Measurements from ENCODE around the gene PRTG. TPM values are rescaled to one million over a fixed set of nuclear protein-coding genes. Genes with fewer than 3 reads are reported as not detected.
A peak's percentile ranks its signal among the peaks of the same experiment; 100 is the strongest.
"Not testable (repeated sequence)": the region's sequence is repeated elsewhere in the genome, so short reads cannot be mapped to it uniquely, and the experiment has no call there.

Gene PRTG, protein sequence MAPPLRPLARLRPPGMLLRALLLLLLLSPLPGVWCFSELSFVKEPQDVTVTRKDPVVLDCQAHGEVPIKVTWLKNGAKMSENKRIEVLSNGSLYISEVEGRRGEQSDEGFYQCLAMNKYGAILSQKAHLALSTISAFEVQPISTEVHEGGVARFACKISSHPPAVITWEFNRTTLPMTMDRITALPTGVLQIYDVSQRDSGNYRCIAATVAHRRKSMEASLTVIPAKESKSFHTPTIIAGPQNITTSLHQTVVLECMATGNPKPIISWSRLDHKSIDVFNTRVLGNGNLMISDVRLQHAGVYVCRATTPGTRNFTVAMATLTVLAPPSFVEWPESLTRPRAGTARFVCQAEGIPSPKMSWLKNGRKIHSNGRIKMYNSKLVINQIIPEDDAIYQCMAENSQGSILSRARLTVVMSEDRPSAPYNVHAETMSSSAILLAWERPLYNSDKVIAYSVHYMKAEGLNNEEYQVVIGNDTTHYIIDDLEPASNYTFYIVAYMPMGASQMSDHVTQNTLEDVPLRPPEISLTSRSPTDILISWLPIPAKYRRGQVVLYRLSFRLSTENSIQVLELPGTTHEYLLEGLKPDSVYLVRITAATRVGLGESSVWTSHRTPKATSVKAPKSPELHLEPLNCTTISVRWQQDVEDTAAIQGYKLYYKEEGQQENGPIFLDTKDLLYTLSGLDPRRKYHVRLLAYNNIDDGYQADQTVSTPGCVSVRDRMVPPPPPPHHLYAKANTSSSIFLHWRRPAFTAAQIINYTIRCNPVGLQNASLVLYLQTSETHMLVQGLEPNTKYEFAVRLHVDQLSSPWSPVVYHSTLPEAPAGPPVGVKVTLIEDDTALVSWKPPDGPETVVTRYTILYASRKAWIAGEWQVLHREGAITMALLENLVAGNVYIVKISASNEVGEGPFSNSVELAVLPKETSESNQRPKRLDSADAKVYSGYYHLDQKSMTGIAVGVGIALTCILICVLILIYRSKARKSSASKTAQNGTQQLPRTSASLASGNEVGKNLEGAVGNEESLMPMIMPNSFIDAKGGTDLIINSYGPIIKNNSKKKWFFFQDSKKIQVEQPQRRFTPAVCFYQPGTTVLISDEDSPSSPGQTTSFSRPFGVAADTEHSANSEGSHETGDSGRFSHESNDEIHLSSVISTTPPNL
- total RNA-seq (2014; rRNA removed; shearing (Covaris generic); ENCODE audit: low replicate concordance) = 6.4 and 29.2 TPM in 2 replicates

DNA sequence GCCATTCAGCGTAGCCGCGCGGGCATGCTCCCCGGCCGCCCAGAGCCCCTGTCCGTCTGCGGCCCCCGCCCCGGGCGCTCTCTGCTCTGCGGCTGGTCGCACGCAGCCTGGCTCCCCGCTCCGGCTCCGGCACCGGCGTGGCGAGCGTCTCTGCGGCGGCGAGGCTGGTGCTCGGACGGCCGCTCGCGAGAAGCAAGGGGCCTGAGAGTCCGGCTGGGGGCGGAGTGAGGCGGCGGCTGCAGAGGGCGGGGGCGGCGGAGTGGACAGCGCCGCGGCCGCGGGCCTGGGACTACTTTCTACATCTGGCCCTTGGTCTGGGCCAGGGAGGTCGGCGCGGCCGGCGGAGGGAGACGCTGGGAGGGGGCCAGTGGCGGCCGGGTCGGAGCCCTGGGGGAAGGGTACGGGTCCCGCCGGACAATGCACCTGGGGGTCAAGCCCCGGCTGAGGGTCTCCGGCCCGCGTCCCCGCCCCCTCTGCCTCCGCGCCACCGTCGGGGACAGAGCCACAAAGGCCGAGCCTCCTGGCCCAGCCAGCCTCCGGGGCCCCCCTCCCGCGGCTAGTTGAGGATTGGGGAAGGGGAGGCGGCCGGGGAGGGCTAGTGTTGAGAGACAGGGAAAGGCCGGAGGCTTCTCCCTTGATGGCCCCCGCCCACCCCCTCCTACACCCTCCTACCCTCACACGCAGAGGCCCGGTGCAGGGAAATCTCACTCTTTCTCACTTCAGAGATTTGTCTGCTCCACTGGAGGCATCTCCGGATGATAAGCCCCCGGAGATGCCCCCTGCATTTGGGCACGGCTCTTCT, at the start of gene PRTG:
TSS of gene PRTG (minus strand) at position 226 of the 802 bp plus-strand sequence. CDS start at position 5, 221 bp downstream.
- peak; percentile 74 for DNase-seq (ENCODE audit: low read depth)
- in situ Hi-C loops (cut with HindIII; ENCODE audit: low pct_unique_long_range_greater_than_20kb, low sequenced_read_pairs) = no loop called here

DNA sequence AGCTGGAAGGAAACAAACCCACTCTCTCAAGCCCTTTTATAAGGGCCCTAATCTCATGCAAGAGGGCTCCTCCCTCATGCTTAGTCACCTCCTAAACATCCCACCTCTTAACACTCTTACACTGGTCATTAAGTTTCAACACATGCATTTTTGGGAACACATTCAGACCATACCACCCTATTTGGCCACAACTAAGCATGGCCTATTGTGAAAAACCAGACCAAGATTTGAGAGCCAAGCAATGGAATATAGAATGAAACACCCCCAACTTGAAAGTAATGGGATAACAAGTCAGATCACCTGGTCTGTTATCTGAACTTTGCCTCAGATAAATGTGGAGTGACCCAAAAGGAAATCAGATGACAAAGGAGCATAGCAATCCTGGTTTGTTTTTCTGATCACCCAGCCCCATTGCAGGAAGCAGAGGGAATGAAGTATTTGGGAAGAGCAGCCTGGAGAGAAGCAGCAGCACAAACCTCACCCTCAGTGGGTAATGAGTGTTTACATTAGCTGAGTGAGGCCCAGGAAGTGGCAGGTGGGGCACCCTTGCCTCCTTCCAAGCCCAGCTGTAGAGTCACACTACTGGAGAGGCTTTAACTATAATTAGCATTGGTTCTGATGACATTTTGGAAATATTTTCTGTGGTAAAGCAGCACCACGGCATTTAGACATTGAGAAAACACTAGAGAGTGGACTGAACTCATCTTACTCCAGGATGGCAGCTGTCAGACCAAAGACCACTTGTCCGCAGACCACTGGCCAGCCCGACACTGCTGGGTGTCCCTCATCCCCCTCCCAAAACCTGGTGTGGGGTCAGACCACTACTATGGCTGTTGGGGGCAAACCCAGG, 48.8 kb upstream of the PRTG start:
- in situ Hi-C loops (cut with HindIII; ENCODE audit: low pct_unique_long_range_greater_than_20kb, low sequenced_read_pairs) = no loop called here
- peak; percentile 44 for DNase-seq (ENCODE audit: low read depth)

DNA sequence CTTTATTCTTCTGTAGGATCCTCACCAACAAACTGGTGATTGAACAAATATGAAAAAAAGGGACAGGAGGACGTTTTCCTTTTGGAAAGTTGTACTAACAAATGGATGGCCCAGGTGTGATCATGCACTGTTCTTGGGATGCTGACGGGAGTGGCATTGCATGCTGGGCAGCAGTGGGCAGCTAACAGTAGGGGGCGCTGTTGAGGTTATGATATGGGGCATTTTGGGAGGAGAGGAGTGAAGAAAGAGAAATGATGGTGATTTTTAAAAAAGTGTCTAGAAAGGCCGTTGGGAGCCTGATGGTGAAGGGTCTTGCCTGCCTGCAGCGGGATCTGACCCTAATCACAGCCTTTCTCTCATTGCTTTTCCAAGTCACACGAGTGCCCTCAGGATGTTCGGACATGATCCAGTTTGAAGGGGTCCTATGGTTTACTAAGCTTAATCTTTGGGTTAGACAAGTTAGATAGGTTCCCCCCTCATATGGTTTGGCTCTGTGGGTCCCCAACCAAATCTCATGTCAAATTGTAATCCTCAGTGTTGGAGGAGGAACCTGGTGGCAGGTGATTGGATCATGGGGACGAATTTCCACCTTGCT, 46.2 kb upstream of the PRTG start:
- DNase-seq (ENCODE audit: low read depth) = no peak
- in situ Hi-C loops (cut with HindIII; ENCODE audit: low pct_unique_long_range_greater_than_20kb, low sequenced_read_pairs) = no loop called here

DNA sequence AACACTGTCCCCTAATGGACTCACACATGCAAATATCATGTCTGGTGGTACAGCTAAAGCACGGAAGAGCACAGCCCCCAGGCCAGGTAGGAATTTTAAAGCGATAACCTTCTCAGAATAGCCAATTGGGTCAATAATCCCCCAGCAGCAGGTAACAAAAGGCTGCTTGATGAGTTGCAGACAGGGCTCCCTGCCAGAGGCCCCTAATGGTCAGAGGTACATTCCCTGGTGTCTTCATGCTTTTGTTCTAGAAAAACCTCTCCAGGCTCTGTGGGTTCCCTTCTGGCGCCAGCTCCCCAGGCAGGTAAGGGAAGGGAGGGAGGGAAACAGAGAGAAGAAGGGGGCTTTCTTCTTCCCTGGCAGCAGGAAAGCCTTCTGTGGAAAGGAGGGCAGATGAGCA, 43.4 kb upstream of the PRTG start:
- DNase-seq (ENCODE audit: low read depth) = no peak

DNA sequence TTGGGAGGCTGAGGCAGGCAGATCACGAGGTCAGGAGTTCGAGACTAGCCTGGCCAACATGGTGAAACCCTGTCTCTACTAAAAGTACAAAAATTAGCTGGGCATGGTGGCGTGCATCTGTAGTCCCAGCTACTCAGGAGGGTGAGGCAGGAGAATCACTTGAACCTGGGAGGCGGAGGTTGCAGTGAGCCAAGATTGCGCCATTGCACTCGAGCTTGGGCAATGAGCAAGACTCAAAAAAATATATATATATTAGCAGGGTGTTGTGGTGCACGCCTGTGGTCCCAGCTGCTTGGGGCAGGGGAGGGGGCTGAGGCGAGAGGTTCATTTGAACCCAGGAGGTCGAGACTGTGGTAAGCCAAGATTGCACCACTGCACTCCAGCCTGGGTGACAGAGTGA, 42.6 kb upstream of the PRTG start:
- DNase-seq (ENCODE audit: low read depth); in situ Hi-C loops (cut with HindIII; ENCODE audit: low pct_unique_long_range_greater_than_20kb, low sequenced_read_pairs): not testable (repeated sequence)

More for the DNA sequence above, 43.4 kb upstream of the PRTG start:
- in situ Hi-C loops (cut with HindIII; ENCODE audit: low pct_unique_long_range_greater_than_20kb, low sequenced_read_pairs) = no loop called here

DNA sequence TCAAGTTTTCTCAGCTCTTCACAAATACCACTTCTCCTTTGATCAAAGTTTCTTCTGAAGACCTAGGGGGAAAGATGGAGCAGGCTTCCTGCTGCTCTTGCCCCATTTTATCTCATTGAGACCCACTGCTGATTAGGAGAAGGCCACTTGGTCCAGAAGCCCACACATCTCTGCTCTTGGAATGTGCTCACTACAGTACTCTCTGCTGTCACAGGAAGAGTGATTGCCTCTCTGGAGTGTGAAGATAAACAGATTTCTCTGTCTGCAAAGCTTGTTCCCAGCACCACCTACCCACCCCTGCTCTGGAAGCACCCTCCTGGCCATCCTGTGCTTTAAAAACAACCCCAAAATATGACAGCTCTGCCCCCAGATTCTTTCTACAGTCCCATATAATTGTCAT, 41.3 kb upstream of the PRTG start:
- DNase-seq (ENCODE audit: low read depth) = no peak
- in situ Hi-C loops (cut with HindIII; ENCODE audit: low pct_unique_long_range_greater_than_20kb, low sequenced_read_pairs) = no loop called here

DNA sequence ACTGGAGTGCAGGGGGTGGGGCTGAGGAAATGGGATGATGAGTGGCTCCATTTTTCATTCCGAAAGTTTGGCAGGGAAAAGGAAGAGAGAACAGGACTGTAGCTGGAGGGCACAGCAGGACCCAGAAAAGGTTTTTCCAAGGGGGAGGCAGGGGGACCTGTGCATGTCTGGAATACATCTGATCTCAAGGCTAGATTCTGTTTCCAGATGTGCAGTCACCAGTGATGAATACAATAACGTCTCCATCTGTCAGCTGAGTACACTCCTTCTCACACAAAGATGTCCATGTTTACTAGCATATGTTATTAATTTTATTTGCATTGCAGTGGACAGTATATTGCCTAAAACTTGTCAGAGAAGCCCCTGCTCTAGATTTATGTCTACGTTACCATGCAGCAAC, 39.9 kb upstream of the PRTG start:
- in situ Hi-C loops (cut with HindIII; ENCODE audit: low pct_unique_long_range_greater_than_20kb, low sequenced_read_pairs) = no loop called here
- DNase-seq (ENCODE audit: low read depth) = no peak

DNA sequence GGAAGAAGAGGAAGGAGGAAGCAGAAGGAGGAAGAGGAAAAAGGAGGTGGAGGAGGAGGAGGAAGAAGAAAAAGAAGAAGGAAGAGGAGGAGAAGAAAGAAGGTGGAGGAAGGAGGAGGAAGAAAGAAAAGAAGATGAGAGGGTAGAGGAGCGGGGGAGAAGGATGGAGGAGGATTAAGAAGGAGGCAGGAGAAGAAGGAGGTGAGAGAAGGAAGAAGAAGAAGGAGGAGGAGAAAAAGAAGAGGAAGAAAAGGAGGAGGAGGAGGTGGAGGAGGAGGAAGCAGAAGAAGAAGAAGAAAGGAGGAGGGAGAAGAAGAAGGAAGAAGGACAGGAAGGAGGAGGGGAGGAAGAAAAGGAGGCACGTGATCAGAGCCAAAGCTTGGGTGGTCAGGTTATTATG, 37.3 kb upstream of the PRTG start:
- in situ Hi-C loops (cut with HindIII; ENCODE audit: low pct_unique_long_range_greater_than_20kb, low sequenced_read_pairs) = no loop called here
- no peak for DNase-seq (ENCODE audit: low read depth)

DNA sequence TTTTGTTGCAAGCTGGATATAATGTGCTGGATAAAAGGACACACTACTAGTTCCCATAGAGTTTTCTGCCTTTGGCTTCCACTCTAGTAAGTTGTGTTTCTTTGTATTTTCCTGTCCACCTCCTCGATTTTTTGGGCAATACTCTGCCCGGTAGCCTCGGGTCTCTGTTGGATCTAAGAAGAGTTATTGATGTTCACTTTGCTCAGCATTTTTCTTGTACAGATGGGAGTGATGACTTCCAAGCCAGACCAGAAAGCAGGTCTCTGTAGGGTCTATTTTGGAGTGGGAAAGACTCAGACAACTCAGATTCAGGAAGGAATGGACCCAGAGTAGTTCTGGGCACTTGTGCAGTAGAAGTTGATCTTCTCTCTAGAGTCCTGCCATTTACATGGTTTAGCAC, 36.0 kb upstream of the PRTG start:
- DNase-seq (ENCODE audit: low read depth) = no peak
- in situ Hi-C loops (cut with HindIII; ENCODE audit: low pct_unique_long_range_greater_than_20kb, low sequenced_read_pairs) = no loop called here

DNA sequence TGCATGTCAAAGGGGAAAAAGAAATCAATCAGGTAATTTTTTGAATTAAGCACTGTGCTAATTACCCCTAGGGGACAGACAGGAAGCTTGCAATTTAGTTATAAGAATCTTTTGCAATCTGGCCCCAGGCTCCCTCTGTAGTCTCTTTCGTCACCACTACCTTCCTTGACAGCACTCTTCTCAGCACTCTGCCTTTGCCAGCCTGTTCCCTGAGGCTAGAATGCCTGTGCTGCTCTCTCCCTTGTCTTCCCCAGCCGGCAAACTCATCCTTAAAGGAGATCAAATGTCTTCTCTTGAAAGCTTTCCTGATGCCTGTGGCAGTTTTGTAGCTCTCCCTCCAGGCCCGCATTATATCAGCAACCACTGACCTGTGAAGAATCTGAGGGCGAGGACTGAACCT, 32.4 kb upstream of the PRTG start:
- in situ Hi-C loops (cut with HindIII; ENCODE audit: low pct_unique_long_range_greater_than_20kb, low sequenced_read_pairs) = no loop called here

DNA sequence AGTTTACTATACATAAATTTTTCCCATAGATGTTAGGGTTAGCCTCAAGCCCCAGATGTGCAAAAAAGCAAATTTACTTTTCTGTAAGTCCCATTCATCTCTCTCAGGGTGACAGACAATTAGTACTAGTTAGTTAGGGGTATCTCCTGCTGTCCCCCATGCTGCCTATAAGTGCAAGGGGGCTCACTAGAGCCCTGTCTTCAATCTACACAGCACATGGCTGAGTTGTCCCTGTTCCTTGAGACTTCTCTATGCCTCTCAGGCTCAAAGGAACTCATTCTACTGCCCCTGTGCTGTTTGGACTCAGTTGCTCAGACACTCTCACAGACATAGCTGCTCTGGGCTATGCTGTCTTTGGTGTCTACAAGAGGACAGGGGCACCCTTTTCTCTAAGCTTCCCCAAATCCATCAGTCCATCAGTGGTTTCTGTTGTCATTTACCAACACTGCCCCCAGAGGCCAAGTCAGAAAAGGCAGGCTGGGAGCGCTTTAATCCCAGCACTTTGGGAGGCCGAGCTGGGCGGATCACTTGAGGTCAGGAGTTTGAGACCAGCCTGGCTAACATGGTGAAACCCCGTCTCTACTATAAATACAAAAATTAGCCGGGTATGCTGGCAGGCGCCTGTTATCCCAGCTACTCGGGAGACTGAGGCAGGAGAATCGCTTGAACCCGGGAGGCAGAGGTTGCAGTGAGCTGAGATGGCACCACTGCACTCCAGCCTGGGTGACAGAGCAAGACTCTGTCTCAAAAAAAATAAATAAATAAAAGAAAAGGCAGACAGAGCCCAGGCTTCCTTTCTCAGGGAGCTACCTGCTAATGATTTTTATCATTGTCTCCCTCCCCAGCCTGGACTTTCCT, 31.4 kb upstream of the PRTG start:
- in situ Hi-C loops (cut with HindIII; ENCODE audit: low pct_unique_long_range_greater_than_20kb, low sequenced_read_pairs) = no loop called here
- no peak for DNase-seq (ENCODE audit: low read depth)

More for the DNA sequence above, 32.4 kb upstream of the PRTG start:
- no peak for DNase-seq (ENCODE audit: low read depth)

DNA sequence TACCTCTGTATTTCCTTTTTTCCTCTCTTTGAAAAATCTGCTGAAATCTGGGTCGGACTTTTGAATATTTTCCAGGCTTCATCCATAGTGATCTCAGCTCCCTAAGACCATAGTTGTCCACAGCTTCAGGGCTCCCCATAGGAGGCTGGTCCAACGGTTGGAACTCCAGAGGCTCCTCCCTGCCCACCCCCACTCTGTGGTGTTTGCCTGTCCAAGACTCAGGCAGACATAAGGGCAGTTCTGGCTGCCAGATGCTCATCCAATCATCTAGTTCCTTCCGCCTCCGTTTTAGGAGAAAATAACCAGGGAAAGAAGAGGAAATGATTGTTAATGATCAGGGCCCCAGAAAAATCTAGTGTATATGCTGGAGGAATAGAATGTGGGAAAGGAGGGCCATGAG, 27.9 kb upstream of the PRTG start:
- DNase-seq (ENCODE audit: low read depth) = no peak
- in situ Hi-C loops (cut with HindIII; ENCODE audit: low pct_unique_long_range_greater_than_20kb, low sequenced_read_pairs) = no loop called here

DNA sequence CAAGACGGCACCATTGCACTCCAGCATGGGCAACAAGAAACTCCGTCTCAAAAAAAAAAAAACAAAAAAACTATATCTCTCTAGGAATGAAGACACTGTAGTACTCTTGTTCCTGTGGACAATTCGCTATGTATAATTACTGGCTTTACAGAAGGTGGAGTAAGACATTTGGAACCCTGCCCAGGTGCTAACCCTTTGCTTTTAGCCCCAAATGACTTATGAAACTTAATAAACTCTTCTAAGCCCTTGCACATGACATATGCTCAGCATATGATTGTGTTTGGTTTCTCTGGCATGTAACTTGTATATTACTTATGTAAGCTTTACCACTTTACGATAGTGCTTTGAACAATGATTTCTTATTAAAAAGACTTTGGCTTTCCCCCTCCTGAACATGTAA, 27.3 kb upstream of the PRTG start:
- DNase-seq (ENCODE audit: low read depth) = no peak
- in situ Hi-C loops (cut with HindIII; ENCODE audit: low pct_unique_long_range_greater_than_20kb, low sequenced_read_pairs) = no loop called here

DNA sequence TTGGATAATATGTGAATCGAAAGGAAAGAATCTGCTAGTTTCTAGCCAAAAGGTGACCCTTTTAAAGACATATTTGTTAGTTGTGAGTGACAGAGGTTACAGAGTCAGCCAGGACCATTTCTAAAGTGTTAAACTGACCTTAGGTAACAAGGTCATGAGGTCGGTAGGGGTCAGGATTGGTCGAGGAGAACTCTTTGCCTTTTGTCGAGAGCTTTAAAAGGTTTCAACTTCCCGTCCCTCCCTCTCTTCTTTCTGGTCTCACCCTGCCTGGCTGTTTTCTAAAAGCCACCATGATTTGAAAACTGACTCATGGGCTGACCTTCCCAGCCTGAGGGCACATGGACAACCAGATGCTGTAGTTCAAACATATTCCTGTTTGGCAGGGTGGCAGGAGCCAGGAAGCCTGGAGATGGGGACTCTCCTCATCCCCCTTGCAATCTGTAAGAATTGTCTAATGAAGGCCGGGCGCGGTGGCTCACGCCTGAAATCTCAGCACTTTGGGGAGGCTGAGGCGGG, 25.8 kb upstream of the PRTG start:
- in situ Hi-C loops (cut with HindIII; ENCODE audit: low pct_unique_long_range_greater_than_20kb, low sequenced_read_pairs) = no loop called here
- DNase-seq (ENCODE audit: low read depth) = no peak

DNA sequence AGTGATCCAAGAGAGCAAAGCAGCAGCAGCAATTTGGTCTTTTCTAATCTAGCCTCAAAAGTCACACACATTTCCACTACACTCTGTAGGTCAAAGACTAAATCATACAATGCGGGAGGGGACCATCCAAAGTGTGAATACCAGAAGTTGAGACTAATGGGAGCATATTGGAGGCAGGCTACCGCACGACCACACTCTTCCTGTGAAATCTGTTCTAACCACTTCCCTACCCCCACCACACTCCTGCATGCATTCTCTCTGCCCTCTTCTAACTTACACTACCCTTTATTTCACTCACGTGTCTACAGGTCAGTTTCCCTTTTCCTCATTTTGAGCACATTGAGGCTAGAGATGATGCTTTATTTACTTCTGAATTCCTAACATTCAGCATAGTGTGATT, 23.7 kb upstream of the PRTG start:
- in situ Hi-C loops (cut with HindIII; ENCODE audit: low pct_unique_long_range_greater_than_20kb, low sequenced_read_pairs) = no loop called here
- DNase-seq (ENCODE audit: low read depth) = no peak

DNA sequence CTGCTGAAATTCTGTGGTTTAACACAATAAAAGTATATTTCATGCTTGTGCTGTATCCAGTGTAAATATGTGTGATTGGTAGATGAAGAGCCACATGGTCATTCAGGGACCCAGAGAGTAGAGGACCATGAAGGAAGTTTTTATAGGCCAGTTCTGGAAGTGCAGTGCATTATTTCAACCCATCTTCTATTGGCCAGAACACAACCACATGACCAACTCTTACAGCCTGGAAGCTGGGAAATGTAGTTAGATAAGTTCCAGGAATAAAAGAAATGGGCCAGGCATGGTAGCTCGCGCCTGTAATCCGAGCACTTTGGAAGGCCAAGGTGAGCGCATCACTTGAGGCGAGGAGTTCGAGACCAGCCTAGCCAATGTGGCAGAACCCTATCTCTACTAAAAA, 21.4 kb upstream of the PRTG start:
- no peak for DNase-seq (ENCODE audit: low read depth)
- in situ Hi-C loops (cut with HindIII; ENCODE audit: low pct_unique_long_range_greater_than_20kb, low sequenced_read_pairs) = no loop called here
